Activated CD8-positive, alpha-beta memory T cell treated with anti-CD3 and anti-CD28 coated beads for 48 hours (primary cell): Measurements from ENCODE around the gene CDH23.

Source experiments
- DNase-seq, 3 experiments: peaks; one replicate each; pipeline ENCODE4 v3.0.0-alpha.2; 2020; ENCODE audit warnings: low read depth in 2 of 3, low spot score in 2 of 3

The CDH23 gene

DNA sequence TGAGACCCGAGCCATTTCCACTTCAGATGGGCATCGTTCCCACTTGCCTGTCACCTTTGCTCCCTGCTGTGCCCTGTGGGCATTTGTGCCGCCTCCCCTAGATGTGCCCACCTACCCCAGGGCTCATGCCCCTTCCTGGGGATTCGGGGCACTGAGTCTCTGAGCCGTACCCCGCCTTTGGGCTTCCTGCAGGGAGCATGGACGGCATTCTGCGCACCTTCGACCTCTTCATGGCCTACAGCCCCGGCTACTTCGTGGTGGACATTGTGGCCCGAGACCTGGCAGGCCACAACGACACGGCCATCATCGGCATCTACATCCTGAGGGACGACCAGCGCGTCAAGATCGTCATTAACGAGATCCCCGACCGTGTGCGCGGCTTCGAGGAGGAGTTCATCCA, 412.9 kb downstream of the CDH23 start:
- DNase-seq: no peak

DNA sequence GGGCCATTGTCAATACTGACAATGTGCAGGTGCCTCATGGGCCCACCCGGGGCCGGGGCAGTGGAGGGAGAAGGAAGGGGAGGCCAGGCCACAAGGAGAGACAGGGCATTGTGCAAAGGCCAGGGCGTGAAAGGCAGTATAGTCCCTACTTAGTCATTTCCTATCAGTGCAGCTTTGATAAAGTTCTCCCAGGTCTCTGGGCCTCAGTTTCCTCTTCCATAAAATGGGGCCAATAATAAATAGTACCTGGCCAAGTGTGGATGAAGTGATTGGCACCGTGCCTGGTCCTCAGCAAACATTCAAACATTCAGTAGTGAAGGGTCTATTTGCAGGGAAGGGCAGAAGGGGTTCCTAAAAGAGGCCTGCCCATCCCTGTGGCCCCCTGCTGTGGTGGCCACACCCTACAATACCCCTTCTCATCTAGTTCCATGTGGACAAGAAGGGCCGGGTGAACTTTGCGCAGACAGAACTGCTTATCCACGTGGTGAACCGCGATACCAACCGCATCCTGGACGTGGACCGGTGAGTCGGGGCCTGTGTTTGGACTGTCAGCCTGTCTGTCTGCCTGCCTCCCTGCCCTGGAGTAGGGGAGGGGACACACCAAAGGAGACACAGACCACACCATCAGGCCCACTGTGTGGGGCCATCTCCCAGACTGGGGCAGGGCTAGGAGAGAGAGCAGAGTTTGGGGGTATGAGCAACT, 413.5 kb downstream of the CDH23 start:
- no peak for DNase-seq

GRCh38 chr10:71811351-71811750, 414.6 kb downstream of the CDH23 start:
- DNase-seq: no peak

GRCh38 chr10:71812016-71812912, 415.5 kb downstream of the CDH23 start:
- peak; percentile 45 to 88 (median 75) for DNase-seq

GRCh38 chr10:71812913-71813590, 416.3 kb downstream of the CDH23 start:
- no peak for DNase-seq

- no peak for DNase-seq
These were observed 418.2 kb downstream of the CDH23 start for GRCh38 chr10:71814922-71815411.

GRCh38 chr10:71815515-71816130, 418.9 kb downstream of the CDH23 start:
- DNase-seq: no peak

- DNase-seq: no peak
These were observed 419.7 kb downstream of the CDH23 start for GRCh38 chr10:71816421-71816851.

GRCh38 chr10:71816936-71817618, 420.4 kb downstream of the CDH23 start:
- DNase-seq: no peak

DNA sequence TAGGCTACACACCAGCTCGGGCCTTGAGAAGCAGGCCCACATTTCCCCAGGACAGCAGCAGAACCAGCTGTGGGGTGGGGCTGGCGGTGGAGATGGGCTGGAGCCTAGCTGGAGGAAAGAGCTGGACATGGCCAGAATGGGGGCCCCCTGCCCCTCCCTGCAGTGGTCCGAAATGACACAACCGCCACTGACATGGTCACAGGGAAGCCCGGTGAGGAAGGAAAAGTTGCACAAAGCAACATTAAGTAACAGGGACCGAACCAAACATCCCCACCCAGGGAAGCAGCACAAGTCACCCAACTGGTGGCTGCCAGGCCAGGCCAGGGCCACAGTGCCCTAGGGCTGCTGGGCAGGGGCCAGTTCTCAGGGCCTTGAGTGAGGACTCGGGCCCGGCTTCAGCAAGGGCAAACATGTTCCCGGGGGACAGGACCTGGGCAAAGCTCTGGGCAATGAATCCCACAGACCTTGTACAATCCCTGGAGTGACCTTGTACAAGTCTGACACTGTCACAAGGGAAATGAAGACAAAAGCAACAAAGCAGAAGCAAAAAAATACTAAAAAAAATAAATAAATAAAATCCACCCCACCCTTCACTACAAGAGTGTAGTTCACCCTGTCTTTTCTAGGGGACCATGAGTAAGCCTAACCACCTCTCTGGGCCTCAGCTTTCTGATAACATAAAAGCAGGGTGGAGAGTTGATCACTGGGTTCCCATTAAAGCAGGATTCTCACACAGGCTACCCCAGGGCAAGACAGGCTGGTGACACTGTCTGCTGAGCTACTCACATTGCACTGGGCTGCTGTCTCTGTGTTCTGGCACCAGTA, 421.3 kb downstream of the CDH23 start:
- no peak for DNase-seq

- DNase-seq: no peak
These were observed 422.0 kb downstream of the CDH23 start for GRCh38 chr10:71818674-71819260.

- DNase-seq: no peak
These were observed 422.7 kb downstream of the CDH23 start for GRCh38 chr10:71819441-71819861.

GRCh38 chr10:71819985-71820384, 423.3 kb downstream of the CDH23 start:
- no peak for DNase-seq

DNA sequence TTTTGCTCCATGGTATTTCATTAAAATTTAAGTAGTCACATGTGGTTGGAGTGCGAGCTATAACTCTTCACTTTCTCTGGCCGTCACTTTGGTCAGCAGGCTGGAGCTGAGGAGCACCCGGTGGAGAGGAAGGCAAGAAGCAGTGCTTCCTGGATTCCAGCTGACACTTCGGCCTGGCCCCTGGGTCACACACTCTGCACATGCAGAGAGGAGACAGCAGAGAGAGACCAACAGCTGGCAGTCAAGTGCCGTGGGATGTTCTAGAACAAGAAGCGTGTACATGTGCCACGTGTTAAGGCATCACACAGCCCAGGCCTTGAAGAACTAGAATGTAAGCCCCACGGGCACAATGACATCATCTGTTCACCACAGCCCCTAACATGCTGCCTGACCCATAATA, 424.2 kb downstream of the CDH23 start:
- DNase-seq: no peak

- DNase-seq: no peak
These were observed 425.4 kb downstream of the CDH23 start for GRCh38 chr10:71821909-71822763.

DNA sequence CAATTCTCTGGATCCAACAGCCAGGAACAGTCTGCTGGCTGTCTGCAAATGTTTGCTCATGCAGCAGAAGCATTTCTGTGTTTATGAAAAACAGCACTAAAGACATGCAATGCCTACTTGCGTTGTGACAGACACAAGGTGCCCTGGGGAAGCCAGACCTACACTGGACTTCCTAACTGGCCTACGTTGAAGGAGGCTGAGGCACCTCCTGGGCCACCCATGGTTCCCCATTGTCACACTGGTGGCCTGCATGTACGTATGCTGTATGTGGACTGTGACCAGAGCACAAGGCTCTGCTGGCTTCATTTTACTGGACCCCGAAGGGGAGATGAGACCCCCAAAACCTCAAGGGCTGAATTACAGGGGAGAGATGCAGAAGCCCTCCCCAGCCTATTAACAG, 426.6 kb downstream of the CDH23 start:
- DNase-seq: no peak

DNA sequence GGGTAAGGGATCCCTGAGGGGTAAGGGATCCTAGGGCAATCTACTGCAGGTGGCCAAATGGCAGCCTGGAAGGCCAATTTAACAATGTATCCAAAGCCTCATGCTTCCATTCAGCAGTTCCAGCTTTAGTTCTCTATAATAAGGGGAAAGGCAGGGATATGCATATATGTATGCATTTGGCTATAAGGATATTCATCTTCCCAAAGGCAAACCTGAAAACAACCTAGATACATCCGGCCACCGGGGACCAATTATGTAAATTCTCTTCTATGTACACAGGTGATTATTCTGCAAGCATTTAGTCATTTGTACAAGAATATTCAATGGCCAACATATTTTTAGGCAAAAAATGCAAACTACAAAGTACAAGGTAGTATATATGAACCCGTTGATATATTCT, 427.6 kb downstream of the CDH23 start:
- DNase-seq: no peak

- DNase-seq: no peak
These were observed 428.5 kb downstream of the CDH23 start for GRCh38 chr10:71825217-71825616.
